Stomach smooth muscle (tissue), 2 donors: ENCODE data around the gene C22orf15.

Experiments
- H3K27ac ChIP-seq: one replicate; pipeline ENCODE4 v1.7.0; 2013; ENCODE audit warnings: mild to moderate bottlenecking, low read length, inconsistent platforms
- H3K27me3 ChIP-seq, 2 donors: one replicate each; pipeline ENCODE4 v1.7.0; 2013; ENCODE audit warnings: low read length in 2 of 2; ENCODE audit not compliant: insufficient read depth in 2 of 2, control insufficient read depth in 1 of 2
- H3K36me3 ChIP-seq, 2 donors: one replicate each; pipeline ENCODE4 v1.7.0; 2013; ENCODE audit warnings: low read length in 2 of 2; ENCODE audit not compliant: control insufficient read depth in 2 of 2, insufficient read depth in 2 of 2
- H3K4me1 ChIP-seq: one replicate; pipeline ENCODE4 v1.7.0; 2013; ENCODE audit warnings: low read length; ENCODE audit not compliant: control insufficient read depth, insufficient read depth
- H3K4me3 ChIP-seq, 2 donors: one replicate each; pipeline ENCODE4 v1.7.0; 2013; ENCODE audit warnings: low read length in 2 of 2
- H3K9ac ChIP-seq, 2 donors: one replicate each; pipeline ENCODE4 v1.7.0; 2013; ENCODE audit warnings: low read length in 2 of 2, mild to moderate bottlenecking in 1 of 2
- H3K9me3 ChIP-seq, 2 donors: one replicate each; pipeline ENCODE4 v1.7.0; 2013; ENCODE audit warnings: low read length in 2 of 2; ENCODE audit not compliant: control insufficient read depth in 2 of 2
- donor health status: healthy.
- donor health status: Pancreatic carcinoma.

The C22orf15 gene

GRCh38 chr22:23763579-23763945 lies 772 bp downstream of the C22orf15 start:
- Histone ChIP-seq H3K4me3 (peak overlapping the region in 1 of 2 donors; percentile 35), H3K36me3 (no peaks in the 10 kb centered on the region), H3K9me3 (no peaks in the 10 kb centered on the region), H3K4me1 (peaks cover 36% of the 10 kb centered on the region), H3K27me3 (no peaks in the 10 kb centered on the region), H3K27ac (no peak overlapping the region), H3K9ac (no peak overlapping the region)

DNA sequence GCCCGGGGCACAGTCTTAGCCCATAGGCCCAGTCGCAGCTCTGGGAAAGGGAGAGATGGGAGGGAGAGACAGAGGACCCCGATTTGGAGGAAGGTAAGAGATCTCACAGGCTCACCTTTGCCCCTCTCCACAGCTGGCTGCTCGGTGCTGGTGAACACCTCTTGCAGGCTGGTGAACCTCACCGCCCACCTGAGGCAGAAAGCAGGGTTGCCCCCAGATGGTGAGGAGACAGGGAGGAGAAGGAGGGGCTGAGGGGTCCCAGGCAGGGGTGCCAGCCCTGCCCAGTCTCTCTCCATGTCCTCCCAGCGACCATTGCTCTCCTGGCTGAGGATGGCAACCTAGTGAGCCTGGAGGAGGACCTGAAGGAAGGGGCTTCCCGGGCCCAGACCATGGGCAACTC lies 1.2 kb downstream of the C22orf15 start:
- no peaks in the 10 kb centered on the region for H3K36me3 ChIP-seq
- no peaks in the 10 kb centered on the region for H3K27me3 ChIP-seq
- no peaks in the 10 kb centered on the region for H3K9me3 ChIP-seq
- no peak overlapping the region for H3K9ac ChIP-seq
- peak overlapping the region in 1 of 2 donors; percentile 35 for H3K4me3 ChIP-seq
- H3K4me1 ChIP-seq: peaks cover 37% of the 10 kb centered on the region
- no peak overlapping the region for H3K27ac ChIP-seq

DNA sequence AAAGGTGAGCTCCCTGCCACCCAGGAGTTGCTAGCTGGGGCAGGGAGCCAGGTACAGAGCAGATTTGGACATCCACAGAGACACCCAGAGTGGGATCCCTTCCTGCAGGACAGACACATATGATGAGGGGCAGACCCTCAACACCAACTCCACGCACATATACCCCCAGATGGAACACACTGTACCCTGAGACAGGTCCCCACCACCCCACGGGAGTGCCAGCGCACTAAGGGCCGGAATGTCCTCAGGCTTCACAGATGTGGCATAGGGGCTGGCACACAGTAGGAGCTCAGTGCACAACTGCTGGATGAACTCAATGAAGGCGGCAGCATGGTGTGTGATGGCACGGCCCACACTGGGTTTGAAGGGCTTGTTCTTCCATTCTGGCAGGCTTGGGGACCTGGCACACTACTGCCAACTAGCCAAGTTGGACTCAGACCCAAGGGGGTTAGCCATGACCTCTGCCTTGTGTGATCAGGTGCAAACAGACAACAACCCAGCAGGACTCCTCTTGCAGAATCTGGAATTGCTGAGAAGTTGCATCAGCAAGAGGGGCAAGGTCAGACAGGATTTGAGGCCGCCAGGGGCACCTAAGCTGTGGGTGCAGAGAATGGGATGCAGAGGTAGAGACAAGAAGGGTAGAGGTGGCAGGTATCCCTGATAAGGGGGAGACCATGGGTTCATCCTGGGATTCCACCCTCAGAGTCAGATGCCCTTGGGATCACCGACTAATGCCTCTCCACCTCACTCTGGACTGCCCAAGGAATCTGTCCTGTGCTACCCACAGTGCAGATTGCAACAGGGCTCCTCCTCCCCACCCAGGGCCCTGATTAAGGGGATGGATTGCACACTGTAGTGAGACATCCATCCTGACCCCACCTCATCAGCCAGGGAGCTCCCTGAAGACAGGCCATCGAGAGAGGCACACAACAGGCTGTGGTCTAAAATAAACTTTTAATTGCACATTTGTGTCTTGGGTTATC lies 2.4 kb downstream of the C22orf15 start:
- Histone ChIP-seq H3K9me3 (no peaks in the 10 kb centered on the region), H3K4me1 (peaks cover 43% of the 10 kb centered on the region), H3K36me3 (no peaks in the 10 kb centered on the region), H3K9ac (no peak overlapping the region), H3K4me3 (no peak overlapping the region), H3K27ac (no peak overlapping the region), H3K27me3 (no peaks in the 10 kb centered on the region)

DNA sequence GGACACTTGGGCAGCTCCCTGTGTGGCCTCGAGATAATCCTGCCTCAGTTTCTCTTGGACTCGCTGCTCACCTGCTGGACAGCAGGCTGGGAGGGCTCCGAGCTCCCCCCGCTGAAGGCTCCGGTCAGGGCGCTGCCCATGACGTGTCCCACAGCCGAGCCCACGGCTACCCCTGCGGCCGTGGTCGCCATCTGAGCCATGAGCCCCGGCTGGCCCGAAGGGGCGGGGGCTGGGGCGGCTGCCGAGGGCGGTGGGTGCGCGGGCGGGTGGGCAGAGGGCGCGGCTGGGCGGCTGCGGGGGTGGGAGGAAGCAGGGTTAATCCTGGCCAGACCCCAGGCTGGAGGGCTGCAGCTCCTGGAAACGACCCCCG lies 4.5 kb downstream of the C22orf15 start:
- H3K27ac ChIP-seq: peak overlapping the region; percentile 86
- H3K36me3 ChIP-seq: no peaks in the 10 kb centered on the region
- peak overlapping the region; percentile 86 to 88 for H3K9ac ChIP-seq
- peak overlapping the region; percentile 84 to 90 for H3K4me3 ChIP-seq
- H3K4me1 ChIP-seq: peaks cover 52% of the 10 kb centered on the region
- H3K9me3 ChIP-seq: no peaks in the 10 kb centered on the region
- H3K27me3 ChIP-seq: no peaks in the 10 kb centered on the region

DNA sequence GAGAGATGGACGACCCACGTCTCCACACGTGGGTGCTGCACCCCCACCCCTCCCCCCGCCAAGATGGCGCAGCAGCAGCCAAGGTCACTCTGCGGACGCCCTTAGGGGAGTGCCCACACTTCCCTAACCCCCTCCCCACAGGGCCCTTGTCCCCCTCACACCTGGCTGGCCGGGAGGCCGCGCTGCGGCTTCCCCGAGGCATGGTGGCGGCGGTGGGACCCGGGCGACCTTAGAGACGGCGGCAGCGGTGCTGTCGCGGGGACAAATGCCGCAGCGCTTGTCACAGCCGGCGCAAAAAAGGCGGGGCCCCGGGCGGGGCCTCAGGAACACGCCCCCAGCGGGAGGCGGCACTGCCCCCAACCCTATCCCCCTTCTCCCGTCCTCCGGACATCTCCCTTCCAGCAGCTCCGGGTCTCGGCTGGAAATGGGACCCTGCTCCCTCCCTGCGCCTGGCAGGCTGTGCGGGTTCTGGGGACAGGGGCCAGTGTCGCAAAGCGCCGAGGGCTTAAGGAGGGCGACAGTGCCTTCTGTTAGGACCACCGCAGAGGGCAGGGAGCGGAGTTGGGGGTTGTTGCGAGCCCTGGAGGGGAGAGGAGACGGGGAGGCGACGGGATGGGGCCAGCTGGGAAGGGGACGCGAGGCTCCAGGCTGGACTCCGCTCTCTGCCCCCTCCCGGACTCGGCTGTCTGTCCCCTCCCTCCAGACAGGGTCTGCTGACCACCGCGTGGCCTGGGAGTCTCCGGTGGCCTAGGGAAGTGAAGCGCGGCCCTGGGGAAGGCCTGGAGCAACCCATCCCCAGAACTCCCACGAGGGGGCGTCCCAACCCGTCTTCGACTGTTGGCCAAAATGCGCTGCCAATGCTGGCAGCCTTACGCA lies 5.1 kb downstream of the C22orf15 start, which contains the start of gene CHCHD10:
Gene CHCHD10, minus strand, starts transcription at position 300 of the 876 bp plus-strand sequence. Its CDS starts 98 bp downstream, at position 202.
- Histone ChIP-seq H3K36me3 (no peaks in the 10 kb centered on the region), H3K27ac (peak within 1 kb of the TSS; percentile 86), H3K4me1 (peaks cover 52% of the 10 kb centered on the region)

GRCh38 chr22:23769321-23769965 lies 6.7 kb downstream of the C22orf15 start:
- Histone ChIP-seq H3K4me3 (no peak overlapping the region), H3K9ac (peak overlapping the region in 1 of 2 donors; percentile 55), H3K27me3 (no peaks in the 10 kb centered on the region), H3K36me3 (no peaks in the 10 kb centered on the region), H3K27ac (peak overlapping the region; percentile 86), H3K9me3 (no peaks in the 10 kb centered on the region), H3K4me1 (peaks cover 54% of the 10 kb centered on the region)

More for the DNA sequence above, 5.1 kb downstream of the C22orf15 start, which contains the start of gene CHCHD10:
- Histone ChIP-seq H3K27me3 (no peaks in the 10 kb centered on the region), H3K4me3 (peak within 1 kb of the TSS; percentile 84 to 90), H3K9ac (peak within 1 kb of the TSS; percentile 86 to 88), H3K9me3 (no peaks in the 10 kb centered on the region)

DNA sequence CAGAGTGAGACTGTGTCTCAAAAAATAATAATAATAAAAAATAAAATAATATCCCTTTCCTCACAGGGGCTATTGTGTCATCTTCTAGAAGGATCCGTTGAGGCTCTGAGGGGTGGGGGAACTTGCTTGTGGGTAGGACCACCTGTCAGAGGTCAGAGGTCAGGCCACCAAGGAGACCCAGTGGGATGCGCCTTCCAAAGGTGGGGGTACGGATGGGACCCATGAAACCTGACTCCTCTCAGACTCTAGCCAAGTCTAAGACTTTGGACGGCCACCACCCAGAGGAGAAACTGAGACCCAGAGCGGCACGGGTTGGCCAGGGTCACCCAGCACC lies 9.5 kb downstream of the C22orf15 start:
- Histone ChIP-seq H3K9ac (peak overlapping the region; percentile 64 to 66), H3K9me3 (no peaks in the 10 kb centered on the region), H3K4me1 (peaks cover 57% of the 10 kb centered on the region), H3K4me3 (peak overlapping the region; percentile 65 to 67), H3K27me3 (no peaks in the 10 kb centered on the region), H3K27ac (no peak overlapping the region), H3K36me3 (no peaks in the 10 kb centered on the region)

- no peaks in the 10 kb centered on the region for H3K9me3 ChIP-seq
- H3K27me3 ChIP-seq: no peaks in the 10 kb centered on the region
- H3K27ac ChIP-seq: no peak within 1 kb of the TSS
- no peaks in the 10 kb centered on the region for H3K36me3 ChIP-seq
- peaks cover 56% of the 10 kb centered on the region for H3K4me1 ChIP-seq
- peak within 1 kb of the TSS; percentile 77 to 81 for H3K4me3 ChIP-seq
- H3K9ac ChIP-seq: peak within 1 kb of the TSS; percentile 64 to 66
Measured at GRCh38 chr22:23772649-23773473, 10.1 kb downstream of the C22orf15 start, which contains the start of gene MMP11. Gene MMP11 (plus strand): TSS chr22:23772849. CDS start chr22:23772871, 22 bp downstream.

- no peak overlapping the region for H3K27ac ChIP-seq
- H3K4me1 ChIP-seq: peaks cover 56% of the 10 kb centered on the region
- no peaks in the 10 kb centered on the region for H3K36me3 ChIP-seq
- H3K9me3 ChIP-seq: no peaks in the 10 kb centered on the region
- peak overlapping the region; percentile 77 to 81 for H3K4me3 ChIP-seq
- no peaks in the 10 kb centered on the region for H3K27me3 ChIP-seq
- H3K9ac ChIP-seq: peak overlapping the region; percentile 26 to 55
Measured at GRCh38 chr22:23773483-23774113, 10.8 kb downstream of the C22orf15 start.
